Measurements from ENCODE around the gene COPG1. TPM values are rescaled to one million over a fixed set of nuclear protein-coding genes. Genes with fewer than 3 reads are reported as not detected.
A peak's percentile ranks its signal among the peaks of the same experiment; 100 is the strongest.

COPG1 gene
- total and polyA plus RNA-seq, 2 of the 13 experiments (the other 11 are each of a cell fraction or from before 2014, with no cell fraction given) = 98.6 to 166 TPM

- TF ChIP-seq, protein P1, sequence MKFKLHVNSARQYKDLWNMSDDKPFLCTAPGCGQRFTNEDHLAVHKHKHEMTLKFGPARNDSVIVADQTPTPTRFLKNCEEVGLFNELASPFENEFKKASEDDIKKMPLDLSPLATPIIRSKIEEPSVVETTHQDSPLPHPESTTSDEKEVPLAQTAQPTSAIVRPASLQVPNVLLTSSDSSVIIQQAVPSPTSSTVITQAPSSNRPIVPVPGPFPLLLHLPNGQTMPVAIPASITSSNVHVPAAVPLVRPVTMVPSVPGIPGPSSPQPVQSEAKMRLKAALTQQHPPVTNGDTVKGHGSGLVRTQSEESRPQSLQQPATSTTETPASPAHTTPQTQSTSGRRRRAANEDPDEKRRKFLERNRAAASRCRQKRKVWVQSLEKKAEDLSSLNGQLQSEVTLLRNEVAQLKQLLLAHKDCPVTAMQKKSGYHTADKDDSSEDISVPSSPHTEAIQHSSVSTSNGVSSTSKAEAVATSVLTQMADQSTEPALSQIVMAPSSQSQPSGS (CRISPR knock-in tag; IDR thresholded peaks at IDR 0.05) = no peak
- TF ChIP-seq MEF2D (CRISPR knock-in tag; IDR thresholded peaks at IDR 0.05) (no peak), ZBTB43 (CRISPR knock-in tag; conservative IDR thresholded peaks at IDR 0.05) (no peak), RBFOX2 (IDR thresholded peaks at IDR 0.05; ENCODE audit: low read depth, low read length) (peak; percentile 93), SRSF1 (optimal IDR thresholded peaks at IDR 0.05; ENCODE audit: low read depth, low read length) (no peak), ZNF672 (CRISPR knock-in tag; IDR thresholded peaks at IDR 0.05) (no peak), ZNF598 (CRISPR knock-in tag; IDR thresholded peaks at IDR 0.05; ENCODE audit: borderline replicate concordance) (no peak), ZNF510 (CRISPR knock-in tag; IDR thresholded peaks at IDR 0.05; ENCODE audit: low read depth) (no peak), HNRNPLL (IDR thresholded peaks at IDR 0.05; ENCODE audit: low read depth, low read length, poor library complexity, severe bottlenecking) (peak; percentile 4), HNF1B (CRISPR knock-in tag; IDR thresholded peaks at IDR 0.05) (no peak), ZNF816 (CRISPR knock-in tag; IDR thresholded peaks at IDR 0.05; ENCODE audit: borderline replicate concordance) (no peak), ZBTB7A (CRISPR knock-in tag; IDR thresholded peaks at IDR 0.05) (no peak), ZNF605 (CRISPR knock-in tag; IDR thresholded peaks at IDR 0.05) (0 out of 2 replicates have a peak, but pooled peaks have one; percentile 27)
- TF ChIP-seq, protein P2, sequence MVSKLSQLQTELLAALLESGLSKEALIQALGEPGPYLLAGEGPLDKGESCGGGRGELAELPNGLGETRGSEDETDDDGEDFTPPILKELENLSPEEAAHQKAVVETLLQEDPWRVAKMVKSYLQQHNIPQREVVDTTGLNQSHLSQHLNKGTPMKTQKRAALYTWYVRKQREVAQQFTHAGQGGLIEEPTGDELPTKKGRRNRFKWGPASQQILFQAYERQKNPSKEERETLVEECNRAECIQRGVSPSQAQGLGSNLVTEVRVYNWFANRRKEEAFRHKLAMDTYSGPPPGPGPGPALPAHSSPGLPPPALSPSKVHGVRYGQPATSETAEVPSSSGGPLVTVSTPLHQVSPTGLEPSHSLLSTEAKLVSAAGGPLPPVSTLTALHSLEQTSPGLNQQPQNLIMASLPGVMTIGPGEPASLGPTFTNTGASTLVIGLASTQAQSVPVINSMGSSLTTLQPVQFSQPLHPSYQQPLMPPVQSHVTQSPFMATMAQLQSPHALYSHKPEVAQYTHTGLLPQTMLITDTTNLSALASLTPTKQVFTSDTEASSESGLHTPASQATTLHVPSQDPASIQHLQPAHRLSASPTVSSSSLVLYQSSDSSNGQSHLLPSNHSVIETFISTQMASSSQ (IDR thresholded peaks at IDR 0.05; ENCODE audit: low read depth) = no peak
- TF ChIP-seq, protein P2 (CRISPR knock-in tag; IDR thresholded peaks at IDR 0.05; ENCODE audit: borderline replicate concordance) = peak; percentile 1; the same call in 1 of the 2 replicates
- TF ChIP-seq, protein P3, sequence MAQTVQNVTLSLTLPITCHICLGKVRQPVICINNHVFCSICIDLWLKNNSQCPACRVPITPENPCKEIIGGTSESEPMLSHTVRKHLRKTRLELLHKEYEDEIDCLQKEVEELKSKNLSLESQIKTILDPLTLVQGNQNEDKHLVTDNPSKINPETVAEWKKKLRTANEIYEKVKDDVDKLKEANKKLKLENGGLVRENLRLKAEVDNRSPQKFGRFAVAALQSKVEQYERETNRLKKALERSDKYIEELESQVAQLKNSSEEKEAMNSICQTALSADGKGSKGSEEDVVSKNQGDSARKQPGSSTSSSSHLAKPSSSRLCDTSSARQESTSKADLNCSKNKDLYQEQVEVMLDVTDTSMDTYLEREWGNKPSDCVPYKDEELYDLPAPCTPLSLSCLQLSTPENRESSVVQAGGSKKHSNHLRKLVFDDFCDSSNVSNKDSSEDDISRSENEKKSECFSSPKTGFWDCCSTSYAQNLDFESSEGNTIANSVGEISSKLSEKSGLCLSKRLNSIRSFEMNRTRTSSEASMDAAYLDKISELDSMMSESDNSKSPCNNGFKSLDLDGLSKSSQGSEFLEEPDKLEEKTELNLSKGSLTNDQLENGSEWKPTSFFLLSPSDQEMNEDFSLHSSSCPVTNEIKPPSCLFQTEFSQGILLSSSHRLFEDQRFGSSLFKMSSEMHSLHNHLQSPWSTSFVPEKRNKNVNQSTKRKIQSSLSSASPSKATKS (CRISPR knock-in tag; IDR thresholded peaks at IDR 0.05) = no peak
- TF ChIP-seq, protein P4, sequence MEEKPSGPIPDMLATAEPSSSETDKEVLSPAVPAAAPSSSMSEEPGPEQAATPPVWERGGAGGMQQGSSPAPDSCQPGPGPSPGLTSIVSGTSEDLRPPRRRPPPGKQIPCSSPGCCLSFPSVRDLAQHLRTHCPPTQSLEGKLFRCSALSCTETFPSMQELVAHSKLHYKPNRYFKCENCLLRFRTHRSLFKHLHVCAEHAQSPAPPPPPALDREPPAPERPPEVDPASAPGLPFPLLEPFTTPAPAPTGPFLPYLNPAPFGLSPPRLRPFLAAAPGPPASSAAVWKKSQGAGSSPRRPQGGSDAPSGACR (CRISPR knock-in tag; IDR thresholded peaks at IDR 0.05) = no peak
Observed at GRCh38 chr3:129315223-129315997, 66.0 kb downstream of the COPG1 start (continued).
